Gastroesophageal sphincter (tissue), 4 donors: ENCODE results near the gene MSANTD4. TPM values are rescaled to one million over a fixed set of nuclear protein-coding genes. Genes with fewer than 3 reads are reported as not detected.
"Not testable (repeated sequence)": the region's sequence is repeated elsewhere in the genome, so short reads cannot be mapped to it uniquely, and the experiment has no call there.

Experiments used
- ATAC-seq: fragments of 150-250 bp; one replicate; pipeline ENCODE4 v1.9.1; 2016; ENCODE audit warnings: mild to moderate bottlenecking, moderate library complexity
- H3K27ac ChIP-seq, 4 donors: fragments of 200-600 bp; sonication (generic) in 3 of 4; 1 replicate in 3 of 4; 2 replicates in 1 of 4; pipeline ENCODE4 v1.5.1; 2016 to 2019
- H3K27me3 ChIP-seq: fragments of 200-600 bp; sonication (generic); one replicate; pipeline ENCODE4 v1.5.1; 2019
- H3K36me3 ChIP-seq, 2 donors: fragments of 200-600 bp; sonication (generic); one replicate each; pipeline ENCODE4 v1.5.1; 2019; ENCODE audit warnings: control low read depth in 1 of 2
- H3K4me1 ChIP-seq, 3 donors: fragments of 200-600 bp; sonication (generic); 1 replicate in 2 of 3; 2 replicates in 1 of 3; pipeline ENCODE4 v1.5.1; 2016 to 2019; ENCODE audit warnings: control low read depth in 2 of 3
- H3K4me3 ChIP-seq, 2 donors: fragments of 200-600 bp; sonication (generic); one replicate each; pipeline ENCODE4 v1.5.1; 2019; ENCODE audit warnings: mild to moderate bottlenecking in 1 of 2, moderate library complexity in 1 of 2
- H3K9me3 ChIP-seq, 3 donors: fragments of 200-600 bp; sonication (generic); one replicate each; pipeline ENCODE4 v1.5.1; 2017 to 2019; ENCODE audit warnings: control low read depth in 2 of 3
- EP300 ChIP-seq: sonication (generic); formaldehyde crosslinking; IDR thresholded peaks from one replicate; pipeline ENCODE4 v1.6.1; 2017; ENCODE audit warnings: antibody characterized with exemption, mild to moderate bottlenecking
- POLR2A ChIP-seq, 2 donors: fragments of 450-650 bp; IDR thresholded peaks; one replicate each; pipeline ENCODE4 v1.6.1; 2017; ENCODE audit warnings: antibody characterized with exemption in 2 of 2, mild to moderate bottlenecking in 2 of 2, moderate library complexity in 1 of 2
- POLR2AphosphoS5 ChIP-seq: sonication (generic); formaldehyde crosslinking; IDR thresholded peaks from one replicate; pipeline ENCODE4 v1.6.1; 2017; ENCODE audit warnings: antibody characterized with exemption
- WGBS, 2 donors: methylation state at CpG; one replicate each; pipeline ENCODE4 v1.1.5; 2018; ENCODE audit warnings: low coverage in 1 of 2; 5-methylcytosine and 5-hydroxymethylcytosine counted together
- total RNA-seq, 4 donors: library from RNA; depleted of rRNA; stranded (reverse); fragments of >200 nt; gene quantifications; one replicate each; pipeline ENCODE4 v1.1.0, GENCODE V29; 2016
- TF ChIP-seq, protein P1 (sequence below), 4 experiments: fragments of 200-600 bp in 2 of 4; fragments of 450-650 bp in 2 of 4; sonication (generic) in 1 of 4; IDR thresholded peaks; one replicate each; pipeline ENCODE4 v1.5.1; 2017 to 2019; ENCODE audit warnings: antibody characterized with exemption in 4 of 4, mild to moderate bottlenecking in 2 of 4, moderate library complexity in 2 of 4

MSANTD4 gene
- total RNA-seq, 4 donors from 2014 or later: 24.7 to 35.6 (median 28.6) TPM

DNA sequence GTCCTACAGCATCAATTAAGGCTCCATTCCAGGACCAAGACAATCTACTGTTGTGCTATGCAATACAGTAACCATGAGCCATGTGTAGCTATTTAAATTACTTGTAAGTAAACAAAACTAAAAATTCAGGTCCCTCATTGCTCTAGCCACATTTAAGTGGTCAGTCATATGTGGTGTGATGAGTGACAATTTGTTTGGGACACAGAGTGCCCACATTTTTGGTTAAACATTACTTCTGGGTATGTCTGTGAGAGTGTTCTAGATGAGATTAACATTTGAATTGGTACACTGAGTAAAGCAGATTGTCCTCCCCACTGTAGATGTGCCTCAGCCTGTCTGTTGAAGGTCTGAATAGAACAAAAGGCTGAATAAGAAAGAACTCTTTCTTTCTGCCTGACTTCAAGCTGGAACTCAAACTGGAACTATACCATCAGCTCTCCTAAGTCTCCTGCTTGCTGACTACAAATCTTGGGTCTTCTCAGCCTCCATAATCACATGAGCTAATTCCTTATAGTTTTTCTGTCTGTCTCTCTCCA is 39.3 kb upstream of the MSANTD4 start:
- H3K27ac ChIP-seq: no peak overlapping the region
- ATAC-seq: no peak
- no peak overlapping the region for H3K4me3 ChIP-seq
- H3K4me1 ChIP-seq: no peaks in the 10 kb centered on the region
- peaks cover 0 to 22% of the 10 kb centered on the region in 2 donors for H3K36me3 ChIP-seq
- TF ChIP-seq POLR2AphosphoS5 (no peak), EP300 (no peak), POLR2A (IDR thresholded peaks at IDR 0.05) (no peak)
- TF ChIP-seq, protein P1, sequence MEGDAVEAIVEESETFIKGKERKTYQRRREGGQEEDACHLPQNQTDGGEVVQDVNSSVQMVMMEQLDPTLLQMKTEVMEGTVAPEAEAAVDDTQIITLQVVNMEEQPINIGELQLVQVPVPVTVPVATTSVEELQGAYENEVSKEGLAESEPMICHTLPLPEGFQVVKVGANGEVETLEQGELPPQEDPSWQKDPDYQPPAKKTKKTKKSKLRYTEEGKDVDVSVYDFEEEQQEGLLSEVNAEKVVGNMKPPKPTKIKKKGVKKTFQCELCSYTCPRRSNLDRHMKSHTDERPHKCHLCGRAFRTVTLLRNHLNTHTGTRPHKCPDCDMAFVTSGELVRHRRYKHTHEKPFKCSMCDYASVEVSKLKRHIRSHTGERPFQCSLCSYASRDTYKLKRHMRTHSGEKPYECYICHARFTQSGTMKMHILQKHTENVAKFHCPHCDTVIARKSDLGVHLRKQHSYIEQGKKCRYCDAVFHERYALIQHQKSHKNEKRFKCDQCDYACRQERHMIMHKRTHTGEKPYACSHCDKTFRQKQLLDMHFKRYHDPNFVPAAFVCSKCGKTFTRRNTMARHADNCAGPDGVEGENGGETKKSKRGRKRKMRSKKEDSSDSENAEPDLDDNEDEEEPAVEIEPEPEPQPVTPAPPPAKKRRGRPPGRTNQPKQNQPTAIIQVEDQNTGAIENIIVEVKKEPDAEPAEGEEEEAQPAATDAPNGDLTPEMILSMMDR (IDR thresholded peaks at IDR 0.05): no peak
- H3K27me3 ChIP-seq: no peaks in the 10 kb centered on the region
- no peaks in the 10 kb centered on the region for H3K9me3 ChIP-seq

DNA sequence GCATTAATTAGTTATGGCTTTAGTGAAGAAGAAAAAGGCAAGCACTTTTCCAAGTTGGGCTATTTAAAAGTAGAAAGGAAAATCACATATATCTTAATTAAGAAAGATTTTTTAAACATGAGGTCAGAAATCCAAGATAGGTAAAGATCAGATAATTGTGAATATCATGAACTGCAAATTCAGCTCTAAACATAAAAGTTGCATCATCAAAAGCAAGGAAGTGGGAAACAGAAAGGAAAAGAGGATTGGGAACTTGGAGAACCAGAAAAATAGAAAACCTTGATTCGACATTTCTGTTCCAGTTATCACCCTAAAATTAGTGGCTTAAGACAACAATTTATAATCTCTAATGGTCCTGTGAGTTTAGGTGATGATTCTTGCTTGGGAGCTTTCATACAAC is 37.6 kb upstream of the MSANTD4 start:
- Histone ChIP-seq H3K27me3 (no peaks in the 10 kb centered on the region), H3K4me3 (no peak overlapping the region), H3K36me3 (peaks cover 0 to 28% of the 10 kb centered on the region in 2 donors), H3K27ac (no peak overlapping the region), H3K9me3 (no peaks in the 10 kb centered on the region), H3K4me1 (no peaks in the 10 kb centered on the region)
- no peak for TF ChIP-seq POLR2AphosphoS5
- TF ChIP-seq EP300: no peak
- no peak for TF ChIP-seq POLR2A (IDR thresholded peaks at IDR 0.05)
- TF ChIP-seq, protein P1 (IDR thresholded peaks at IDR 0.05): no peak
- 87 to 100% methylated on average over 1 of the region's 1 CpG for WGBS, 2 donors
- no peak for ATAC-seq

DNA sequence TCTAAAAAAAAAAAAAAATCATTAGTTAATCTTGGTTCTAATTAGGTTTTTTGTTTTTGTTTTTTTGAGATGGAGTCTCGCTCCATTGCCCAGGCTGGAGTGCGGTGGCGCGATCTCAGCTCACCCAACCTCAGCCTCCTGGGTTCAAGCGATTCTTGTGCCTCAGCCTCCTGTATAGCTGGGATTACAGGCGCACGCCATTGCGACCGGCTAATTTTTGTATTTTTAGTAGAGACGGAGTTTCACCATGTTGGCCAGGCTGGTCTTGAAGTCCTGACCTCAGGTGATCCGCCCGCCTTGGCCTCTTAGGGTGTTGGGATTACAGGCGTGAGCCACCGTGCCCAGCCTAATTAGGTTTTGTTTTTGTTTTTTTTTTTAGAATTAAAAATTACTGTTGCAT is 36.3 kb upstream of the MSANTD4 start:
- not testable (repeated sequence) for H3K9me3 ChIP-seq, H3K4me3 ChIP-seq, H3K27me3 ChIP-seq, ATAC-seq, H3K4me1 ChIP-seq, H3K27ac ChIP-seq
- peaks cover 0 to 28% of the 10 kb centered on the region in 2 donors for H3K36me3 ChIP-seq
- 96 to 100% methylated on average over 3 to 11 of the region's 14 CpGs for WGBS, 2 donors

DNA sequence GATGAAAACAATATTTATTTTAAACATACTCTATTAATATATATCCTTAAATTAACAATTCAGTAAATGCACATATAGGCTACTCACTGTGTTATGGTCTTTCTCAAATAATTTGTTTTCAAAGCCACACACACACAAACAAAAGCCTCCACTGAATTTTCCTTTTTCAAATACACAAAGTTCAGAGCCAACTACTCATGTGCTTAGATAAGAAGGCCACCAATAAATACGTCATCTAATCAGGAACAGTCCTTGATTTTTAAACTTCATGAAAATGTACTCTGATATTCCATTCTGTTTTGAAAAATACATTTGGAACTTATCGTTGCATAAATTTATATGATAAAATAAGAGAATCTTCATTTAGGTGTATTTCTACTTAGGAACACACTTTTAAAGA is 29.1 kb upstream of the MSANTD4 start:
- Histone ChIP-seq H3K36me3 (peaks cover 0 to 6% of the 10 kb centered on the region in 2 donors), H3K4me1 (peaks cover 0 to 14% (median 0%) of the 10 kb centered on the region in 3 donors), H3K27ac (no peak overlapping the region), H3K9me3 (no peaks in the 10 kb centered on the region), H3K27me3 (no peaks in the 10 kb centered on the region), H3K4me3 (no peak overlapping the region)
- TF ChIP-seq, protein P1 (IDR thresholded peaks at IDR 0.05): no peak
- TF ChIP-seq POLR2AphosphoS5: no peak
- TF ChIP-seq EP300: no peak
- TF ChIP-seq POLR2A (IDR thresholded peaks at IDR 0.05): no peak
- 84 to 88% methylated on average over 2 of the region's 2 CpGs for WGBS, 2 donors
- no peak for ATAC-seq

DNA sequence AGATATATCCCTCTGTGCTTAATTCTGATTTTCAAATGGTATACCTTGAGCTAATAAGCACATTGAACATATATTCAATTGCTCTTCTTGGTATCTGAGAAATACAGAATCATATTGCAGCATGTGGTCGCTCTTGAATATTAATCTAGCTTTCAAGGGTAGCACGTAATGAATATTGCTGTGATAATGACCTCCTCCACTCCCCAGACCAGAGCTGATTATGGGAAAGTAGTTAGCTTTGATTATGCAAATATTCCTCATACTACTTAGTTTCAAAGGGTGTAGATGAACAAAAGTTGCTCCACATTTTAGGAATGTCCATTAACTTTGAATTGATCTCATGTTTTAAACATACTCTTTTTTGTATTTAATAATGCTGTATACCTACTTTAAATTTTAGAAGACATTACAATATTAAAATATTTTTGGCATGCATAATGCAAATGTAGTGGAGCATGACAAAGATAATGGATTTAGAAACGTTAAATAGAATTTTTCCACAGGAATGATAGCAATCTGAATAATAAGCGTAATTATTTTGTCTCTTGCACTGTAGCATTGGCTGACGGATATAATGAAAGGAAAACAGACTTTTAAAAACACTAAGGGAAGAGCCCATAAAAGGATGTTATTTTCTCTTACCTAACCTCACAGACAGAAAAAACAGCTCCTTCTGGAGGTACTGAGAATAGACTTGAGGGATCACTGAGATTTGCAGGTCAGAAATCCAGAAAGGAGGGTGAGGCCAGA is 27.9 kb upstream of the MSANTD4 start:
- Histone ChIP-seq H3K36me3 (peaks cover 0 to 2% of the 10 kb centered on the region in 2 donors), H3K27me3 (no peaks in the 10 kb centered on the region), H3K4me3 (no peak overlapping the region), H3K9me3 (no peaks in the 10 kb centered on the region), H3K27ac (no peak overlapping the region), H3K4me1 (peaks cover 0 to 14% (median 0%) of the 10 kb centered on the region in 3 donors)
- no peak for TF ChIP-seq POLR2AphosphoS5
- TF ChIP-seq, protein P1 (IDR thresholded peaks at IDR 0.05): no peak
- TF ChIP-seq EP300: no peak
- no peak for TF ChIP-seq POLR2A (IDR thresholded peaks at IDR 0.05)
- WGBS, 2 donors: 65 to 75% methylated on average over 5 of the region's 5 CpGs
- no peak for ATAC-seq
